HCT116 (cell line): Measurements from ENCODE around the gene SDK1. TPM values are rescaled to one million over a fixed set of nuclear protein-coding genes. Genes with fewer than 3 reads are reported as not detected.

Experiments
- ATAC-seq: fragments of 200-7000 bp; cut with Tn5 transposase; 2 replicates; pipeline ENCODE4 v1.9.1; 2020; ENCODE audit warnings: mild to moderate bottlenecking, moderate library complexity
- BruUV-seq: library from RNA; stranded (reverse); fragments of 400-500 nt; replicated peaks from 2 replicates; lab custom pipeline; 2021; lab: Mats Ljungman, UMichigan
- CTCF ChIA-PET: fragments of 300-600 bp; sonication (Branson Sonifier 250); formaldehyde crosslinking; loops from one replicate; lab custom pipeline; 2021; ENCODE audit warnings: antibody characterized with exemption; lab: Charles Lee
- POLR2A ChIA-PET: fragments of 300-600, 350-600 bp; sonication (Branson Sonifier 250); formaldehyde crosslinking; loops from one replicate; lab custom pipeline; 2021; ENCODE audit warnings: antibody characterized with exemption; lab: Charles Lee
- RAD21 ChIA-PET, 2 experiments: fragments of 300-600 bp; sonication (Branson Sonifier 250); formaldehyde crosslinking; loops; one replicate each; lab custom pipeline; 2023; ENCODE audit warnings: low total read pairs in 2 of 2; ENCODE audit not compliant: uncharacterized antibody in 2 of 2, unreplicated experiment in 2 of 2, low non-redundant PET in 1 of 2; lab: Charles Lee
- DNase-seq: peaks from one replicate; pipeline ENCODE4 v3.0.0-alpha.2; 2010; ENCODE audit warnings: low read depth, low spot score
- H2AFZ ChIP-seq: fragments of 200-600 bp; shearing (Covaris generic), sonication (generic); 2 replicates; pipeline ENCODE4 v1.6.1; 2017; ENCODE audit warnings: low read depth, mixed run types, mixed read lengths, antibody characterized with exemption, low read length; ENCODE audit not compliant: poor library complexity, severe bottlenecking
- H3K27ac ChIP-seq: 2 replicates; pipeline ENCODE4 v1.5.1; 2012; ENCODE audit warnings: low read depth, low read length
- H3K27me3 ChIP-seq: fragments of 200-600 bp; sonication (generic); 2 replicates; pipeline ENCODE4 v1.6.1; 2016; ENCODE audit warnings: mixed run types, low read length, mixed read lengths; ENCODE audit not compliant: insufficient read depth
- H3K36me3 ChIP-seq, 2 experiments: fragments of 200-500 bp in 1 of 2; fragments of 200-600 bp in 1 of 2; sonication (Bioruptor generic) in 1 of 2; sonication (generic) in 1 of 2; 2 replicates each; pipeline versions ENCODE4 v1.5.1 to v1.6.1; 2014 to 2016; ENCODE audit warnings: low read length in 2 of 2, inconsistent platforms in 1 of 2, mixed read lengths in 1 of 2, mixed run types in 1 of 2; ENCODE audit not compliant: insufficient read depth in 2 of 2, control insufficient read depth in 1 of 2
- H3K4me1 ChIP-seq, 2 experiments: fragments of 200-600 bp in 1 of 2; sonication (generic) in 1 of 2; 2 replicates each; pipeline versions ENCODE4 v1.5.1 to v1.6.1; 2012 to 2017; ENCODE audit warnings: low read length in 2 of 2, inconsistent platforms in 1 of 2, mild to moderate bottlenecking in 1 of 2, mixed read lengths in 1 of 2, mixed run types in 1 of 2, moderate library complexity in 1 of 2; ENCODE audit not compliant: insufficient read depth in 2 of 2, control insufficient read depth in 1 of 2
- H3K4me2 ChIP-seq: fragments of 200-600 bp; sonication (generic); 2 replicates; pipeline ENCODE4 v1.6.1; 2017; ENCODE audit warnings: mixed run types, low read length, mixed read lengths
- H3K4me3 ChIP-seq, 2 experiments: fragments of 200-600 bp in 1 of 2; sonication (generic) in 1 of 2; replicated peaks in 1 of 2; 2 replicates each; pipeline ENCODE4 v1.5.1; 2011 to 2016; ENCODE audit warnings: low read length in 2 of 2, control low read depth in 1 of 2, low read depth in 1 of 2, mild to moderate bottlenecking in 1 of 2, mixed read lengths in 1 of 2, mixed run types in 1 of 2
- H3K79me2 ChIP-seq: fragments of 200-600 bp; sonication (generic); 2 replicates; pipeline ENCODE4 v1.6.1; 2017; ENCODE audit warnings: mild to moderate bottlenecking, mixed run types, low read length, moderate library complexity, mixed read lengths; ENCODE audit not compliant: insufficient read depth
- H3K9ac ChIP-seq: fragments of 200-600 bp; sonication (generic); 2 replicates; pipeline ENCODE4 v1.6.1; 2016; ENCODE audit warnings: low read length, mixed read lengths
- H3K9me2 ChIP-seq: fragments of 200-600 bp; sonication (generic), shearing (Covaris generic); 2 replicates; pipeline ENCODE4 v1.6.1; 2017; ENCODE audit warnings: mixed run types, mild to moderate bottlenecking, moderate library complexity; ENCODE audit not compliant: insufficient read depth
- H3K9me3 ChIP-seq, 2 experiments: fragments of 200-500 bp in 1 of 2; fragments of 200-600 bp in 1 of 2; sonication (Bioruptor generic) in 1 of 2; sonication (generic) in 1 of 2; 2 replicates each; pipeline ENCODE4 v1.6.1; 2014 to 2017; ENCODE audit warnings: low read length in 2 of 2, mixed read lengths in 2 of 2, inconsistent platforms in 1 of 2, low read depth in 1 of 2, mild to moderate bottlenecking in 1 of 2, mixed run types in 1 of 2, moderate library complexity in 1 of 2; ENCODE audit not compliant: control insufficient read depth in 1 of 2, insufficient read depth in 1 of 2
- H4K20me1 ChIP-seq: fragments of 200-600 bp; sonication (generic), shearing (Covaris generic); 2 replicates; pipeline ENCODE4 v1.6.1; 2017; ENCODE audit warnings: mixed run types, mild to moderate bottlenecking, moderate library complexity; ENCODE audit not compliant: insufficient read depth
- CBX3 ChIP-seq: IDR thresholded peaks from 2 replicates; pipeline ENCODE4 v1.6.1; 2012; ENCODE audit warnings: low read depth
- EZH2phosphoT487 ChIP-seq: fragments of 200-600 bp; IDR thresholded peaks from 2 replicates; pipeline ENCODE4 v1.6.1; 2018; ENCODE audit warnings: antibody characterized with exemption, borderline replicate concordance
- FOSL1 ChIP-seq: IDR thresholded peaks from 2 replicates; pipeline ENCODE4 v1.6.1; 2012; ENCODE audit warnings: low read depth
- JUND ChIP-seq: IDR thresholded peaks from 2 replicates; pipeline ENCODE4 v1.6.1; 2012
- POLR2AphosphoS5 ChIP-seq: IDR thresholded peaks from 2 replicates; pipeline ENCODE4 v1.6.1; 2011; ENCODE audit warnings: mild to moderate bottlenecking, low read depth, low read length, moderate library complexity
- RAD21 ChIP-seq: IDR thresholded peaks from 2 replicates; pipeline ENCODE4 v1.6.1; 2012; ENCODE audit warnings: low read depth, mild to moderate bottlenecking
- SIN3A ChIP-seq: IDR thresholded peaks from 2 replicates; pipeline ENCODE4 v1.6.1; 2012; ENCODE audit warnings: low read depth
- SRF ChIP-seq: IDR thresholded peaks from 2 replicates; pipeline ENCODE4 v1.6.1; 2012; ENCODE audit warnings: low read depth
- ZFX ChIP-seq: fragments of 450-650 bp; IDR thresholded peaks from 2 replicates; pipeline ENCODE4 v1.6.1; 2017
- ZNF274 ChIP-seq: fragments of 200-500 bp; sonication (Bioruptor generic); IDR thresholded peaks from 2 replicates; pipeline ENCODE4 v1.6.1; 2014; ENCODE audit warnings: mild to moderate bottlenecking, low read depth, low read length, inconsistent platforms
- intact Hi-C: fragments of 100-400 bp; cut with micrococcal nuclease; formaldehyde crosslinking; loops from 2 replicates; pipeline ENCODE4 v1.10.0; 2022
- total RNA-seq: library from RNA; stranded (reverse); gene quantifications from one replicate; pipeline ENCODE4 v1.2.1, GENCODE V29; 2021; ENCODE audit not compliant: unreplicated experiment

The SDK1 gene
- total RNA-seq, 1 experiment from 2014 or later, result 0.05 TPM

DNA sequence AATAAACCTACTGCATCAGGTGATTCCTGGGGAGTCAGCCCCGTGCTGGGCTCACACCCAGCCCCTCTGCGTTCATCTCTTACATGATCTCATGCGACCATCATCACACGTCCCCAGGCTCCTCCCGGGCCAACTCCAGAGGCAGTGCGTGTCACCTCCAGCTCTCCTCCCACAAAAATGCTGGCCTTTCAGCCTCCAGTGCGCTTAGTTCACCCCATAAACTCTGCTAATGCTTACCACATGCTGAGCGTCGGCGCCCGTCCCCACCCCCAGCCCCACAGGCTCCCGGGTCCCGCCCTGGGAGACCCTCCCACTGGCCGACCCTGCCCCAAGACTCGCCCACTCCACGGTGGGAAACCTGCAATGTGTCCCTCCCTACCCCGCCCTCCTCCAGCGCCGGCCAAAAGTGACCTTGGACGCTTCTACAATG is 816 bp upstream of the SDK1 start:
- H4K20me1 ChIP-seq, result no peaks in the 10 kb centered on the region
- no peak overlapping the region for H3K27ac ChIP-seq
- TF ChIP-seq SIN3A, result no peak
- no peak for TF ChIP-seq ZFX
- TF ChIP-seq SRF, result no peak
- no peak for TF ChIP-seq RAD21
- no peak for TF ChIP-seq JUND
- H3K4me1 ChIP-seq, result peaks cover 0 to 2% of the 10 kb centered on the region in 2 experiments; a peak in 1 of 4 replicates
- POLR2A ChIA-PET, result no interaction called here
- no peak overlapping the region for H3K9ac ChIP-seq
- H3K9me2 ChIP-seq, result no peaks in the 10 kb centered on the region
- H3K27me3 ChIP-seq, result peaks cover 31% of the 10 kb centered on the region
- no peaks in the 10 kb centered on the region for H3K9me3 ChIP-seq
- H3K4me3 ChIP-seq, result no peak overlapping the region
- no TSS peak for BruUV-seq
- intact Hi-C loops, result loop anchor here (5.0 to 10.0 kb wide), 3 partner anchors 375 to 1335 kb away; no protein-coding TSS in a partner anchor
- H3K36me3 ChIP-seq, result no peaks in the 10 kb centered on the region
- no peaks in the 10 kb centered on the region for H3K79me2 ChIP-seq
- H3K4me2 ChIP-seq, result no peak overlapping the region
- no peak overlapping the region for H2AFZ ChIP-seq
- RAD21 ChIA-PET, result interaction anchor here in 1 of 2 experiments (0.8 kb wide), 1 partner anchor 100 kb away, joined by 3 read pairs; no protein-coding TSS in a partner anchor
- ATAC-seq (no peak), DNase-seq (no peak)
- CTCF ChIA-PET, result interaction anchor here (1.0 to 1.1 kb wide), 2 partner anchors 10 to 373 kb away, joined by 3 to 4 read pairs; no protein-coding TSS in a partner anchor

DNA sequence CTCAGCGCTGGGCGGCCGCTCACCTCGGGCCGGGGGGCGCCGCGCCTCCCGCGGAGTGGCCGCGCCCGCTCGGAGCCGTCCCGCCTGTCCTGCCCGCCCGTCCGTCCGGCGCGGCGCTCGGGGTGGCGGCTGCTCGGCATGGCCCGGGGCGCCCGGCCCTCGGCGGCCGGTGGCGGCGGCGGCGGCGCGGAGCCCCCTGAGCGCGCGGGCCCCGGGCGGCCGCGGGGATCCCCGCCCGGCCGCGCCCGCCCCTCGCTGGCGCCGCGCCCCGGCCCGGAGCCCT is 338 bp downstream of the SDK1 start:
- ATAC-seq (no peak), DNase-seq (no peak)
- no peaks in the 10 kb centered on the region for H3K9me3 ChIP-seq
- CTCF ChIA-PET, result interaction anchor here (1.1 kb wide), 1 partner anchor 372 kb away, joined by 3 read pairs; no protein-coding TSS in a partner anchor
- H3K4me1 ChIP-seq, result peaks cover 0 to 2% of the 10 kb centered on the region in 2 experiments; a peak in 1 of 4 replicates
- H4K20me1 ChIP-seq, result no peaks in the 10 kb centered on the region
- no peaks in the 10 kb centered on the region for H3K79me2 ChIP-seq
- no peak overlapping the region for H3K4me2 ChIP-seq
- peaks cover 43% of the 10 kb centered on the region for H3K27me3 ChIP-seq
- no peak overlapping the region for H3K9ac ChIP-seq
- intact Hi-C loops, result loop anchor here (5.0 to 10.0 kb wide), 3 partner anchors 373 to 1333 kb away; no protein-coding TSS in a partner anchor
- BruUV-seq, result no TSS peak
- no peak for TF ChIP-seq EZH2phosphoT487
- no peak for TF ChIP-seq JUND
- TF ChIP-seq FOSL1, result no peak
- TF ChIP-seq ZNF274, result no peak
- TF ChIP-seq CBX3, result no peak
- no peak for TF ChIP-seq POLR2AphosphoS5
- H2AFZ ChIP-seq, result no peak overlapping the region
- H3K4me3 ChIP-seq, result no peak overlapping the region
- RAD21 ChIA-PET, result no interaction called here
- H3K36me3 ChIP-seq, result no peaks in the 10 kb centered on the region
- POLR2A ChIA-PET, result no interaction called here
- no peaks in the 10 kb centered on the region for H3K9me2 ChIP-seq
- H3K27ac ChIP-seq, result no peak overlapping the region
